GM21526 (cell line): ENCODE results near the gene SACM1L.

ENCODE experiments used
- ATAC-seq: cut with Tn5 transposase; IDR thresholded peaks from one replicate; pipeline ENCODE4 v1.9.1; 2021; ENCODE audit warnings: moderate library complexity; ENCODE audit not compliant: unreplicated experiment, low FRiP score

Gene SACM1L

DNA sequence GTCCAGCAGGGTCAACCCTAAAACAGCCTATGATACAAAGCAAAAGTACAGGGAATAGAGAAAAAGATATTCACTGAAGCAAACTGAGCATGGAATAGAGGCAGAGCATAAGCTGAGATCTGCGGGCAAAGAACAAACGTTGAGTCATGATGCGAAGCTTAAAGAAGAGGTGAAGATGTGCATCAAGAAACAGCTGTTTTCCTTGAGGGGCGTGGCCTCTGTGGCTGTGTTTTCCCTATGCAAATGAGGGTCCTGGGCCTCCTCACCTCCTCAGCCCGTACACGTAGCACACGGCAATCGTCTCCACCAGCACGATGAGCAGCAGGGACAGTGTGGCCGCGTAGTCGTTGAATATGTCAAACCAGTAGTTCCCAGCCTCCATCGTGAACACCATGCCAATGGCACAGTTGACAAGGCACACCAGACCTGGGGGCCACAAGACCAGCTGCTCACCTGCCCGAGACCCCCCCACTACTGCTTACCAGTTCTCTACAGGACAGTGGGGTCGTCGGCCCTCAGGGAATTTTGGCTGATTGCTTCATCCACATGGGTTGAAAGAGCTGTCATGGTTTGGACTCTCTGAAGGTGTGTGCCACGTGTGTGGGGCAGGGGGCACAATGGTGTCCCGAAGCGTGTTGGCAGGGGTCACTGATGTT is 73.6 kb downstream of the SACM1L start:
- no peak for ATAC-seq

- no peak for ATAC-seq
Measured at GRCh38 chr3:45763303-45763675, 74.1 kb downstream of the SACM1L start.

- no peak for ATAC-seq
Measured at GRCh38 chr3:45765266-45765851, 76.2 kb downstream of the SACM1L start.

DNA sequence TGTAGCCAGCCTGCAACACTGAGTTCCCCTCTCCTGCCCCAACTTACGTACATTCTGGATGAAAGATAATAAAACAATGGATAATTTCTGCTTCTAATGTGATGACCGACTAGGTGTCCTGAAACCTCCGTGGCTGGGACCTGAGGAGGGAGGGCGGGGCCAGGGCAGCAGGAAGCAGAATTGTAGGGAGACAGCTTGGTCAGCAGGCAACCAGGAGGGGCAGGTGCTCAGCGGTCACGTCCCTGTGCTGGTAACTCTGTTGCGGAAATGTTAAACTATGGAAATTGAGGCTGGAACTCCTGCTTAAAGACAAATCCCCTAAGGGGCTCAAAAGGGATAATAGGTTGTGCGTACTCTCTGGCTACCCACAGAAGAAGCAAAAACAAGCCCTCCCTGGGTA is 76.8 kb downstream of the SACM1L start:
- ATAC-seq, result no peak

DNA sequence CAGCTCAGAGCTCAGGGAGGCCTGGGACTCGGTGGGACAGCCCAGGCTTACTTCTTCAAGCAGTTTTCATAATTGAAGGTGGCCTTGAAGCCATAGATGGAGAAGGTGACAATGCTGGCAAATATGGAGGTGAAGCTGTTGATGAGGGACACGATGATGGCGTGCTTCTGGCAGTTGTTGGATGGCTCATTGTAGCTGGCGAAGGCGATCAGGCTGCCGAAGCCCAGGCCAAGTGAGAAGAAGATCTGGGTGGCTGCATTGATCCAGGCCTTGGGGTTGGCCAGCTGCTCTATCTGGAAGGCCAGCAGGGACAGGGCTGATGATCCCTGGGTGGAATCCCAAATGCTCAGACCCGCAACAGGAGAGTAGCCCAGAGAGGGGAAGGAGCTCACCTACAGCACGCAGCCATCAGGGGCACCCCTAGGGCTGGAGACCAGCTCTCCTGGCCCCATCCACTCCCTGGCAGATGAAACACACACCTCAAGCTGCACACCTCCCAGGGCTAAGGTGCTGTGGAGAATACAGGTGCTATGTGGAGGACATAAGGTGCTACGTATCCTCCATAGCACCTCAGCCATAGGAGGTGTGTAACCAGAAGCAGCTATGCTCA is 82.1 kb downstream of the SACM1L start:
- no peak for ATAC-seq

GRCh38 chr3:45771831-45772230 is 82.6 kb downstream of the SACM1L start:
- ATAC-seq, result no peak

- no peak for ATAC-seq
Measured at GRCh38 chr3:45772341-45773035, 83.3 kb downstream of the SACM1L start.

DNA sequence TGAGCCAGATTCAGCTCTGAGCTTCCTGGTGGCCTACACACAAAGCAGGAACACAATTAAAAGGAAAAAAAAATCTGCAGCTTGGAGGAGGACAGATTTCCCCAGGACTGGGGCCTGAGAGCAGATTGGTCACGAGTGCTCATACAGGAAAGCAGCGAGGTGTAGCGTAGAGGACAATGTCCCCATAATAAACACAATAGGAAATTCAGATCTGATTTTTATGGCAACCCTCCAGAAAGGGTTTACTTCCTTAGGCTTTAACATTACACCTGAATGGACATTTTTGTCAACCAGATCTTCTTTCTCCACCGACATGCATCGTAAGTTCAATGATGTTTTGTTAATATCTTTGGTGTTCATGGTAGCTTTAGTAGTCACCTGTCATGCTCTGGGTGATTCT is 83.9 kb downstream of the SACM1L start:
- no peak for ATAC-seq

DNA sequence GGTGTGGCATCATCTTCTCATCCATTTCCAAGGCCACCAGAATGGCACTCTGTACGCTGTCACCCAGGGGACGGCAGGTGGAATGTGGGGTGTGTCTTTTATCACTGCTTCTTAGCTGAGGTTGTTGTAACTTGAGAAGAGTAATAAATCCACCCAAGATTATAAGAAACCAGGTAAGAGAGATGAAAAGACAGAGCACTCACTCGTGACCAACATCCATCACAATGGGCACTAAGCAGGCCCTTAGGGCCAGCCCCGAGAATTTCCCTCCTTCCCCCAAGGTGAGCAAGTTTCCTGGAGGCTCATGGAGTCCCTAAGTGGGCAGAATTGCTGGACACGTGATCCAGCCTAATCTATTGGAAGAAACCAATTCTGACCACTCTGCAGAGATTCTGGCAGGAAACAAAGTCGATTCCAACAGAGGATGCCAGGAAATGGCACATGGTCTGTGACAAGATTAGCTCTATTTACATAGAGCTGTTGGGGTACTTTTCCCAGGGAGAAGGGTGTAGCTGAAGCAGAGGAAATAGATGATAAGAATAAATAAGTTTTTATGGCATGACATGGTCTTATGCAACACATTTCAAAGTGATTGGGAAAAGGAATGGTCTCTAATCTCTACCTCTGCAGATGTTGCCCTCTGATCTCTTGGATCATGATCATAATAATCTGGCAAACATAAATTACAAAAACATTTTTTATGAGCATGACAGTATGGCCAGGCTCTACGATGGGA is 84.7 kb downstream of the SACM1L start:
- no peak for ATAC-seq

DNA sequence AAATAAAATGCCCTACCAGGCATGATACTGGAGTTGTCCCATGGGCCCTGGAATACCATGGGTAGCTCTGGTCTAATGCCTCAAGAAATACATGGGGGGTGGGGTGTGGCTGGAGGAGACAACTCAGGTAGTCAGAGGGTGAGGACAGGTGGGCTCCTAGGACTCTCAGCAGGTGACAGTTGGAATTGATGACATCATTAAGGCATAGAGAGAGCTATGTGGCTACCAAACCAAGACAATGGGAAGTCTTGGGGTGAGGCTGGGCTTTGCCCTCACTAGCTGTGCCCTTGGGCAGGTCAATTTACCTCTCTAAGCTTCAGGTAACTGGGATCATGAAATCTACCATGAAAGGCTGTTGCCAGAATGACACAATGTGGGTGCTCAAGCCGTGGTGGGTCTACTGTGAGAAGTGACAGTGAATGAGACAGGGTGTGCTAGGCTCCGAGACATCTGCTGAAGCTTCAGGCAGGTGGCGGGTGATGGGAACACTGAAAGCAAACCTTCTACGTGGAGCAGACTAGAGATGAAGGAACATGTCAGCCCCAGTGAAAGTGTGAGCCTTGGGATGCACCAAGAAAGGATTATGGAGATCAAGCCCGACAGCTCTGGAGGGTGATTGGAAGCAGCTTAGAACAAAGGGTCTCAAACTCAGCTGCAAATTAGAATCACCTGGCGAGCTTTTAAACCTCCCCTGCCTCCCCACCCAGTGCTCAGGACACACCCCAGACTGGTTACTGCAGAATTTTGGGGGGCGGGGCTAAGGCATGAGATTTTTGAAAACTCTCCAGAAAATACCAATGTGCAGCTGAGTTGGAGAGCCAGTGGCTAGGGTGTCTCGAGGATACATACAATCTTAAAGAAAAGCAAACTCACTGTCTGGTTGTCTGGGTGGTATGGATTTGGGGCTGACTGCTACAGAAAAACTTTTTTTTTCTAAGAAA is 85.7 kb downstream of the SACM1L start:
- ATAC-seq, result no peak

DNA sequence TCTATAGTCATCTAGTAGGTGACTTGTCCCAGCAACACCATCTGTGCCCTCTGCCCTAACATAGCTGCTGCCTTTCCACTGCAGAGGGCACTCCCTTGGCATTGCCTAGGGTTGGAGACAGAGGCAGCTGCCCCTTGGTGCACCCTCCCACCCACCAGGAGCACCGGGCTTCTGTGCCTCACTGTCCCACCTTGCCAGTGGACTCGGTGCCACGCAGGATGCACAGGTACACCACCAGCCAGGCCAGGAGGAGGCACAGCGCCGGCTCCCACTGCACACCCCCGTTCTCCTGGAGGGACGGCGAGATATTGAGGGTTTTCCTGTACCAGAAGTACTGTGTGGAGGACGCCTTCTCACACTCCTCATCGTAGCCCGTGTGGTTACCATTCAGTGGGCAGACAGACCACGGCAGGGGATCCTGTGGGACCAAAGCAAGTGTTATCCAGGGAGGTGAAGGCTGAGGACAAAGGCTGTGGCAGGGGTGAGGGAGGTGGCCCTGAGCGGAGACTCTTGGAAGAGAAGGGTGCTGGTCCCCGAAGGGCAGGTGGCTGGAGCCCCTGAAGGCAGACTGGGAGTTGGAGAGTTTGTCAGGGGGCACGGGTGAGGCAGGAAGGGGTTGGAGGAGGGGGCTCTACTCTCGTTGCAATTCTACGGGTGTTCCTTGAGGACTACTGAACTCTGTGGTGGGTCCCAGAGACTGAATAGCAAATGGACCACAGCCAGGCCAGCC is 86.5 kb downstream of the SACM1L start:
- no peak for ATAC-seq

DNA sequence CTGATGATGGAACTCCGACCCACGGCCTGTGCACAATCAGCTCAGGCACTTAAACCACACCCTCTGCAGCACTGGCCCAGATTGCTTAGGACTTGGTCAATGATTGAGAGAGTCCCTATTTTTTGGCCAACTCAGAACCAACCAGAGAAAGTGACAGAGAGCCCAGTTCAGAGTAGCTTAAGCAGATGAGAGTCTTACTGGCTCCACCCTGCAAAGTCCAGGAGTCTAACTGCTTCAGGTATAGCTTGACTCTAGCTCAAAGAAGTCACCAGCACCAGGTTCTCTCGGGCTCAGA is 87.1 kb downstream of the SACM1L start:
- no peak for ATAC-seq

GRCh38 chr3:45776611-45777010 is 87.4 kb downstream of the SACM1L start:
- no peak for ATAC-seq

- no peak for ATAC-seq
Measured at GRCh38 chr3:45777111-45777745, 88.0 kb downstream of the SACM1L start.

- ATAC-seq, result no peak
Measured at GRCh38 chr3:45777746-45778386, 88.7 kb downstream of the SACM1L start.

DNA sequence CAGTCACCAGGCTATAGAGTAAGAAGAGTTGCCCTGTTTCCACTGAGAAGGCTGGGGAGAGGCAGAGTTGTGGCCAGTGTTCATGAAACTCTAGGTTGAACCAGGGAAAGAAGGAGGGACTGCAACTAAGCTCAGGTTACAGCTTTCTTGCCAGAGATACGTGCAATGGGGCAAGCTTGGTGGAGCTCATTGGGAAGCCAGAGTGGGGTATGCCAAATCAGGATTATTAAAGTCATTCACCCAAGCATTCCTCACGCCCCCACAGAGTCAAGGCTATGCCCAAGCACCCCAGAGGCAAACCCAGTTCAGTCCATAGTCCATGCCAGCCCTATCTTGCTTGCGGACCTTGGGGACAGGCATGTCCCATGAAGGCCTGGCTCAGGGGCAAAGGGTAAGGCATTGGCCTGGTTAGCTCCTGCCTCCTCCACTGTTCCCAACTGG is 89.6 kb downstream of the SACM1L start:
- no peak for ATAC-seq

DNA sequence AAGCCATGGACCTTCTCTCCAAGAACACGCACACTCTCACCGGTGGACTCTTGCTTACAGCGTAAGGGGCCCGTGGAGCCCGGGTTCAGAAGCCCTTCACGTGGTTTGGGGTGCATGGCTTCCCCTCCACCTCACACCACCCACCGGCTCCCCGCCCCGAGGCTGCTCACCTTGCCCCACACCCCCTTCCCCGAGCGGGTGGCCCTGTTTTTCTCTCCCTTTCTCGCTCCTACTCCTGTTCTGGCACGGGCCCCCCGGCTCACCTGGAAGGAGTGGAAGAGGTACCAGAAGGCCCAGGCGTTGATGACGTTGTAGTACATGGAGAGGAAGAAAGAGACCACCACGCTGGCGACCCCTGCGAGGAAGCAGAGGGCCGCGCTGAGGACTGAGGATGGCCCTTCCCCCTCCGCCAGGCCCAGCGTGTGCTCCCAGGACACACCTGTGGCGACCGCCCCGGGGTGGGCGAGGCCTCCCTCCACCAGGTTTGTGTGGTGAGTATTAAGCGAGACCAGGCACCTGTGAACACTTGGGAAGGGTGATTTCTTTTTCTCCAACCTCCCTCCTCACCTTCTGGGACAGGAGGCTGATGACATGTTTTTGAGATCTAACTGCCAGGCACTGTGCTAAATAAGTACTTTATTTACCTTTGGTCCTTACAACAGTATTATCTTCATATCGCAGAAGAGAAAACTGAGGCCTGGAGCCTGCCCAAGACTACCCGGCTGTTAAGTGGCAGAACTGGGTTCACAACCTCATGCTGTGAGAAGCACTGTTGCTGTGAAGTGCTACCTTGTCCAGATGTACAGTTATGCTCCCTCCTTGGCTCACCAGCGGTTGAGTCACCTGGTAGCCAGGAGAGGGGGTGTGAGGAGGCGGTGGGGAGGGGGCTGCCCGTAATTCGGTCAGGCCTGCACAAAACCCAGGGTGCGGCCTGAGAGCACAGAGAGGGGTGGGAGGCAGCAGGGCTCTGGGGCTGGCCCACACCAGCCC is 90.8 kb downstream of the SACM1L start:
- ATAC-seq, result no peak
